GM18498 (cell line): ENCODE measurements around the gene C5orf22.
A peak's percentile ranks its signal among the peaks of the same experiment; 100 is the strongest.
"Not testable (repeated sequence)": the region's sequence is repeated elsewhere in the genome, so short reads cannot be mapped to it uniquely, and the experiment has no call there.

Source experiments
- ATAC-seq: cut with Tn5 transposase; IDR thresholded peaks from one replicate; pipeline ENCODE4 v1.9.1; 2021; ENCODE audit warnings: mild to moderate bottlenecking, moderate library complexity; ENCODE audit not compliant: unreplicated experiment

C5orf22 gene

DNA sequence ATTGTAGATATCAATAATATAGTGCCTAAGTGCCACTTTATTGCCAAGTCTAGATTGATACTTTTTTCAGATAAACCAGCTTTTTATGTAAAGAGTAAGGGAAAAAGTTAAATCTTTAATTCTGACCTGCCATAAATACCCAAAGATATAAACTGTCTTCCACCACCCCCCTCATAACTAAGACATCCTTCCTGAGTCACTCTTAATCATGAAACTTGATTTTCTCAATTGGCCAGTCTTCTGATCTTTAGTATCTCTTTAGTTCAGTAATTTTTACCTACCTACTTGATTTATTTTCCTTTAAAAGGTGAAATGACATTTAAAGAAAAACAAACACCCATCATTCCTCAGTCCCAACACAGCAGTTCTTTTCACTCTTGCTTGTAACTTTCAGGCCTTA lies 21.8 kb downstream of the C5orf22 start:
- no peak for ATAC-seq

GRCh38 chr5:31554552-31554951 lies 22.5 kb downstream of the C5orf22 start:
- ATAC-seq: no peak

- no peak for ATAC-seq
These were observed 24.4 kb downstream of the C5orf22 start for GRCh38 chr5:31556461-31556860.

DNA sequence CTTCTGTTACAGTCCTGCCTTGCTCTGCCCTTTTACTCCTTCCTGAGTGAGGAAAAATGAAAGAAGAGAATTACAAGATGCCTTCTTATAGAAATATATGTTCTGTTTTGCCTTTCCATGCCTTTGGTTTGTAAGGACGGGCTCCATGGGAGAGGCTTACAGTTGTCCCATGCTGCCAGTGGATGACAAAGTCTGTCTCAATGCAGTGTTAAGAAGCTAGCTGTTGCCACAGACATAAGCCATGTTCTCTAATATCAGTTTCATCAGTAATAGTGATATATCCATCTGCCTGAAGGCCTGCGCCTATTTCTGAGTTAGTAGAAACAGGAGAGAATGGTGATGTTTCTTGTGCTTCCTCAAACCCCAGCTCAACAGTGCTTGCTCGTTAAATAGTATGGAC lies 27.8 kb downstream of the C5orf22 start:
- no peak for ATAC-seq

GRCh38 chr5:31561946-31562345 lies 29.8 kb downstream of the C5orf22 start:
- ATAC-seq: no peak

DNA sequence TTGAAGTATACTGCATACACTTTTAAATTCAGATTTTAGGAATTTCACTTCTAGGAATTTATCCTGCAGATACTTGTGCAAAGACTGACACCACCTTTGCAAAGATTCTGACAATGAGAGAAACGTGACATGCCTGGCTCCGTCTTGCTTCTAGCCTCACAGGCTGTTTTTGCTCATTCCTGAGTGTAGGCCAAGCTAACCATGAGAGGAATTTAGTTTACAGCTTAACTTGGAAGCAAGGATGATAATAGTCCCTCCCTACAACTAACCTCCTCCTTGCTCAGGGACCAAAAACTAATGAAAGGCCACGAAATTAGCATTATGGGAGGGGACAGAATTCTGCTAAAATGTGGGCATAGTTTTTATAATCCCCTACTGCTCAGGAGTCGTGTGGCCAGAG lies 31.1 kb downstream of the C5orf22 start:
- ATAC-seq: no peak

- not testable (repeated sequence) for ATAC-seq
These were observed 34.3 kb downstream of the C5orf22 start for GRCh38 chr5:31566362-31566761.

GRCh38 chr5:31568302-31568835 lies 36.3 kb downstream of the C5orf22 start:
- no peak for ATAC-seq

DNA sequence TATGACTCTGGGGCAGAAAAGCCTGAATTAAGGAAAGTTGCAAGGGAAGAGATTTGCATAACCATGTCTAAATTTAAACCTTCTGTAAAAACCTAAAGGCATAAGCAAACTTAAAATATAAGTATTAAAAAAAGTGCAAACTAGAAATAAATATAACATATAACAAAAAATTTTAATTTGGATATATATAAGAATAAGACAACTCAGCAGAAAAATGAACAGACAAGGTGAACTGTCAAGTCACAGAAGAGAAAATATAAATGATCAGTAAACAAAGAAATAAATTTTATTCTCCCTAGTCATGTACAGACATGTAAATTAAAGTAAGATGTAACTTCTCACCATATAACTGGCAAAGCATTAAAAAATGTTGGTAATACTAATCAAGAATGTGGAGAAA lies 37.0 kb downstream of the C5orf22 start:
- ATAC-seq: no peak

DNA sequence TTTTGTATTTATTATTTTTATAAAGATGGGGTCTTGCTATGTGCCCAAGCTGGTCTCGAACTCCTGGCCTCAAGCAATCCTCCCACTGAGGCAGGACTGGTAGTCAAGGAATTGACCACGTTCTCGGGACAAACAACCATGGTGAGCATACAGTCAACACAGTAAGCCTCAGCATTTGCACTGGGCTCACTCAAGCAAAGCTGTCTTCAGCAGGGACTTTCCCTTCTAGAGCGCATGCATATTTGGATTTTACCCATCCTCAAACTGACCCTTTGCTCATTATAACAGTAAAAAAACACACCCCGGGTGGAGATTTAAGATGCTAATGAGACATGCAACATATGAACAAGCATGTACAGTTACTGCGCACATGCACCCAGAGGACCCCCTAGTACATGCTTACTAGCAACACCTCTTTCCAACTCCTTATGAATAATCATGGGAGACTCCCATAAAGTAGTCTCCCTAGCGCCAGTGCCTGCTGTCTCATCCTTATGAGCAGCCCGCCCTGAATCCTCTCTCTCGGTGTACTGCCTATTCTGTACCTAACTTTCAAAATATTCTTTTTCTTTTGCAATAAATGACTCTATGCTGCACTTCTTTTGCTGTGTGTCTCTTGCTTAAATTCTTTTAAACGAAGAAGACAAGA lies 41.5 kb downstream of the C5orf22 start:
- ATAC-seq: peak; percentile 65

GRCh38 chr5:31574772-31575171 lies 42.7 kb downstream of the C5orf22 start:
- ATAC-seq: no peak

- ATAC-seq: no peak
These were observed 45.3 kb downstream of the C5orf22 start for GRCh38 chr5:31577438-31577837.

GRCh38 chr5:31579558-31579957 lies 47.5 kb downstream of the C5orf22 start:
- ATAC-seq: no peak

GRCh38 chr5:31581498-31582099 lies 49.5 kb downstream of the C5orf22 start:
- no peak for ATAC-seq

- ATAC-seq: no peak
These were observed 51.0 kb downstream of the C5orf22 start for GRCh38 chr5:31583129-31583528.

- no peak for ATAC-seq
These were observed 53.2 kb downstream of the C5orf22 start for GRCh38 chr5:31585166-31585894.

DNA sequence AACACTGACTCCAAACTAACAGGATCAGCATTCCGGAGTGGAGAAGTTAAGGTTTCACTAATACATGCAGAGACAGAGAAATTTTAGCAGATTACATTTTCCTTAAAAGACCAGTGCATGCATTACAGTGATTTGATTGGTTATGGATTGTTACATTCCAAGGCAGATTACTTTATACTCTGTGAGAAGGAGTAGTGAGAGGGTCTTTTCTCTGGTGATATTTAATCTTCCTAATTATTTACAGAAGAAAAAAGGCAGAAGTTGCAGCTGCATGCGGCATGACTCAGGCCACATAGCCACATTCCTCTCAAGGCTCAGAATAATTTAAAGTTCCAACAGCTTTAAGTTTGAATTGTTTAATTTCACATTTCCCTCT lies 53.8 kb downstream of the C5orf22 start:
- no peak for ATAC-seq

DNA sequence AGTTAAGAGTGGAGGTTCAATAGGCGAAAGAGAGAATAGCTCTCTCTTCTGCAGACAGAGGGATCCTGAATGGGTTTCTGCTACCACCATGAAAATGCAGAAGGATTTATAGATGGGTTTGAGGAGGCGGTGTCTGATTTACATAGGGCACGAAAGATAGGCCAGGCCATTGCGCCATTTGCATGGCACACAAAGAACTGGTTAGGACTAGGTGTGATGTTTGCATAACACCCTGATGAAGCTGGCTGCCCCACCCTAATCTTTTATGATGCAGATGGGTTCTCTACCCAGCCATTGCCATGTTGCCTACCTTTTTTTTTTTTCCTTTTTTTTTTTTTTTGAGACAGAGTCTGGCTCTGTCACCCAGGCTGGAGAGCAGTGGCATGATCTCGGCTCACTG lies 55.4 kb downstream of the C5orf22 start:
- no peak for ATAC-seq

DNA sequence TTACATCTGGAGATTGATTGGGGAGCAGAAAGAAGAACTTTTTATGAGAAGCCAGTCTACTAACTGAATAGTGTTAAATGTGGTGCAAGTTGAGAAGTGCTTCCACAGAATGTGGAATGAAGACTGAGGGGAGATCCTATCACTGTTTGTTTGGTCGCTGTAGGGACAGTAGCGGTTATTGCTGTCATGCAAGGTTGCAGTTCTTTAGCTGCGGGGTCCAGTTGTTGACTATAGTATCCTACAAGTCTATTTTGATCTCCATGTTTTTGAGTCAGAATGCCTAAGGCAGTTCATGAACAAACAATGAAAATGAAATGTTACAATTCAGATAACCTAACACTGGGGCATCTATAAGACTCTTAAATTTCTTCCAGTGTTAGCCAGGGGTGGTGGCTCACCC lies 61.6 kb downstream of the C5orf22 start:
- ATAC-seq: no peak

DNA sequence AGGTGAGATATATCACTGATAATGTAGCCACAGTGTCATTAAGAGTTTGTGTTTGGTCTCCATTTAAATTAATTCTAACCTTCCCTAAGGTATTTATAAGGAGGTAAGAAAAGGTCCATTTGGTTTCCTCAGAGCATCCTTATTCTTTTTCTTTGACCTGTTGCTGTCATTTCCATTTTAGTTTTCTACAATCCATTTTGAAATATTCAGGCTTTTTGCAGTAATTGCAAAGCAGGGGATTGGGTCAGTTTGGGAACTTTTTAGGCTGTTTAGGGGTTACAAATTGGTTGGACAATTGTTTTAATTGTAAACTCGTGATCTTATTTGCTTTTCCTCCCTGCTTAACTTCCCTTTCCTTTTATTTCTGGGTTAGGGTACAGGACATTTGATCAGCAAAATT lies 64.3 kb downstream of the C5orf22 start:
- ATAC-seq: no peak

GRCh38 chr5:31598640-31599611 lies 66.8 kb downstream of the C5orf22 start:
- ATAC-seq: no peak
